ENCODE results near the gene SLC5A11. TPM values are rescaled to one million over a fixed set of nuclear protein-coding genes. Genes with fewer than 3 reads are reported as not detected.

SLC5A11 gene
- total RNA-seq, 1 donor from 2014 or later: not detected

DNA sequence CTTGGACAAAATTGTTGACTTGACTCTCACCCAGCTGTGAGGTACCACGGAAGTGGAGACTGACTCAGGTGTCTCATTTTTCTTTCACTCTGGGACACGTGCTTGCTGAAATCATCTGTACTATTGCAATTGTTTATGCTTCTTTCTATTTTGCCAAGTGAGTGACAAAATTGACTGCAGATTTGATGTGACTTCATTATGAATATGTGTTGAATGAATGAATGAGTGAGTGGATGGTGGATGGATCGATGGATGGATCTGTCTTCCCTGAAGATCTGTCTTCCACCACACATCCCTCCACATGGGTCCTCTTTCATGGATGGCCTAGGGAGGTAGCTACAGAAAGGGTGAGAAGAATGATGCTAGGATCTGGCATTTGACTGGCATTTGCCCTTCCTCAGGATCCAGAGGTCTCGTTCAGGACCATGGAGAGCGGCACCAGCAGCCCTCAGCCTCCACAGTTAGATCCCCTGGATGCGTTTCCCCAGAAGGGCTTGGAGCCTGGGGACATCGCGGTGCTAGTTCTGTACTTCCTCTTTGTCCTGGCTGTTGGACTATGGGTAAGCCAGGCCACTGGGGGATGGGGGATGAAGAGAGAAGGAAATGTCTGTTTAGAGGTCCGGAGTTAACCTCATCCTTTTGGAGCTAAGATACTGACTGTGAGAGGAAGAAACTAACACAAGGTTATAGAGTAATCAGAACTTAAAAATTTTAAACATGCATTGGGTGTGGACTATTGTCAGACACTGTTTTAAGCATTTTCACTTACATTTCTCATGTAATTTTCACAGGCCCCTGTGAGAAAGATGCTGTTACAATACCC, 12.7 kb downstream of the SLC5A11 start:
- no peak overlapping the region for H3K27ac Mint-ChIP-seq (ENCODE audit: unreplicated experiment)
- no peaks in the 10 kb centered on the region for H3K4me1 Mint-ChIP-seq (ENCODE audit: unreplicated experiment)

GRCh38 chr16:24861461-24861860, 15.7 kb downstream of the SLC5A11 start:
- no peak for DNase-seq (ENCODE audit: low spot score)
- TF ChIP-seq CTCF (IDR thresholded peaks at IDR 0.05; ENCODE audit: unreplicated experiment): no peak
- Mint-ChIP-seq H3K27me3 (ENCODE audit: unreplicated experiment) (no peaks in the 10 kb centered on the region), H3K36me3 (ENCODE audit: low read depth, unreplicated experiment) (no peaks in the 10 kb centered on the region), H3K9me3 (ENCODE audit: unreplicated experiment) (no peaks in the 10 kb centered on the region), H3K4me1 (ENCODE audit: unreplicated experiment) (no peaks in the 10 kb centered on the region), H3K27ac (ENCODE audit: unreplicated experiment) (no peak overlapping the region), H3K4me3 (ENCODE audit: unreplicated experiment) (no peak overlapping the region)

More for the DNA sequence above, 12.7 kb downstream of the SLC5A11 start:
- DNase-seq (ENCODE audit: low spot score): peak; percentile 81
- H3K9me3 Mint-ChIP-seq (ENCODE audit: unreplicated experiment): no peaks in the 10 kb centered on the region
- TF ChIP-seq CTCF (IDR thresholded peaks at IDR 0.05; ENCODE audit: unreplicated experiment): no peak
- H3K27me3 Mint-ChIP-seq (ENCODE audit: unreplicated experiment): no peaks in the 10 kb centered on the region
- H3K4me3 Mint-ChIP-seq (ENCODE audit: unreplicated experiment): no peak overlapping the region
- H3K36me3 Mint-ChIP-seq (ENCODE audit: low read depth, unreplicated experiment): no peaks in the 10 kb centered on the region

GRCh38 chr16:24863582-24864437, 18.0 kb downstream of the SLC5A11 start:
- DNase-seq (ENCODE audit: low spot score): no peak
- no peaks in the 10 kb centered on the region for H3K4me1 Mint-ChIP-seq (ENCODE audit: unreplicated experiment)
- no peaks in the 10 kb centered on the region for H3K27me3 Mint-ChIP-seq (ENCODE audit: unreplicated experiment)
- H3K4me3 Mint-ChIP-seq (ENCODE audit: unreplicated experiment): no peak overlapping the region
- no peak for TF ChIP-seq CTCF (IDR thresholded peaks at IDR 0.05; ENCODE audit: unreplicated experiment)
- H3K36me3 Mint-ChIP-seq (ENCODE audit: low read depth, unreplicated experiment): no peaks in the 10 kb centered on the region
- no peak overlapping the region for H3K27ac Mint-ChIP-seq (ENCODE audit: unreplicated experiment)
- no peaks in the 10 kb centered on the region for H3K9me3 Mint-ChIP-seq (ENCODE audit: unreplicated experiment)

- TF ChIP-seq CTCF (IDR thresholded peaks at IDR 0.05; ENCODE audit: unreplicated experiment): no peak
- no peak overlapping the region for H3K27ac Mint-ChIP-seq (ENCODE audit: unreplicated experiment)
- H3K9me3 Mint-ChIP-seq (ENCODE audit: unreplicated experiment): no peaks in the 10 kb centered on the region
- H3K36me3 Mint-ChIP-seq (ENCODE audit: low read depth, unreplicated experiment): no peaks in the 10 kb centered on the region
- no peak for DNase-seq (ENCODE audit: low spot score)
- H3K4me3 Mint-ChIP-seq (ENCODE audit: unreplicated experiment): no peak overlapping the region
- H3K27me3 Mint-ChIP-seq (ENCODE audit: unreplicated experiment): no peaks in the 10 kb centered on the region
- H3K4me1 Mint-ChIP-seq (ENCODE audit: unreplicated experiment): no peaks in the 10 kb centered on the region
Measured at GRCh38 chr16:24869033-24869432, 23.3 kb downstream of the SLC5A11 start.

All from endothelial cell (in vitro differentiated cells).